Nephron progenitor cell (in vitro differentiated cells): ENCODE results near the gene JARID2.

Source experiments
- DNase-seq: peaks from one replicate; pipeline ENCODE4 v3.0.0; 2021
- H3K27ac Mint-ChIP-seq: 2 replicates; pipeline ENCODE4 v1.8.0; 2021; ENCODE audit warnings: mild to moderate bottlenecking, moderate library complexity, mixed read lengths
- H3K27me3 Mint-ChIP-seq: 2 replicates; pipeline ENCODE4 v1.8.0; 2021; ENCODE audit warnings: mild to moderate bottlenecking, low read depth, mixed read lengths; ENCODE audit not compliant: poor library complexity
- H3K36me3 Mint-ChIP-seq: 2 replicates; pipeline ENCODE4 v1.8.0; 2021; ENCODE audit warnings: low read depth, mixed read lengths
- H3K4me1 Mint-ChIP-seq: 2 replicates; pipeline ENCODE4 v1.8.0; 2021; ENCODE audit warnings: mixed read lengths
- H3K4me3 Mint-ChIP-seq: 2 replicates; pipeline ENCODE4 v1.8.0; 2021; ENCODE audit warnings: mild to moderate bottlenecking, moderate library complexity, mixed read lengths
- H3K9me3 Mint-ChIP-seq: 2 replicates; pipeline ENCODE4 v1.8.0; 2021; ENCODE audit warnings: mild to moderate bottlenecking, moderate library complexity, mixed read lengths
- CTCF ChIP-seq: fragments of 200-600 bp; sonication (generic); IDR thresholded peaks from 2 replicates; pipeline ENCODE4 v1.5.0; 2021; ENCODE audit warnings: antibody characterized with exemption

The JARID2 gene

GRCh38 chr6:15521582-15521981 lies 275.7 kb downstream of the JARID2 start:
- H3K36me3 Mint-ChIP-seq, result peaks cover 97% of the 10 kb centered on the region

GRCh38 chr6:15522026-15522425 lies 276.2 kb downstream of the JARID2 start:
- no peak for TF ChIP-seq CTCF
- no peak overlapping the region for H3K27ac Mint-ChIP-seq
- H3K27me3 Mint-ChIP-seq, result peaks cover 3% of the 10 kb centered on the region
- no peak overlapping the region for H3K4me3 Mint-ChIP-seq
- DNase-seq, result no peak
- H3K36me3 Mint-ChIP-seq, result peaks cover 97% of the 10 kb centered on the region
- peaks cover 49% of the 10 kb centered on the region for H3K9me3 Mint-ChIP-seq
- peaks cover 19% of the 10 kb centered on the region for H3K4me1 Mint-ChIP-seq

More at GRCh38 chr6:15521582-15521981, 275.7 kb downstream of the JARID2 start:
- no peak overlapping the region for H3K27ac Mint-ChIP-seq
- H3K9me3 Mint-ChIP-seq, result peaks cover 45% of the 10 kb centered on the region
- H3K4me1 Mint-ChIP-seq, result peaks cover 15% of the 10 kb centered on the region
- DNase-seq, result no peak
- no peak for TF ChIP-seq CTCF
- H3K4me3 Mint-ChIP-seq, result no peak overlapping the region
- H3K27me3 Mint-ChIP-seq, result peaks cover 3% of the 10 kb centered on the region

GRCh38 chr6:15522427-15522826 lies 276.6 kb downstream of the JARID2 start:
- DNase-seq, result no peak
- TF ChIP-seq CTCF, result no peak
- H3K36me3 Mint-ChIP-seq, result peaks cover 100% of the 10 kb centered on the region
- H3K4me3 Mint-ChIP-seq, result no peak overlapping the region
- H3K27ac Mint-ChIP-seq, result no peak overlapping the region
- H3K27me3 Mint-ChIP-seq, result peaks cover 3% of the 10 kb centered on the region
- H3K4me1 Mint-ChIP-seq, result peaks cover 19% of the 10 kb centered on the region
- peaks cover 53% of the 10 kb centered on the region for H3K9me3 Mint-ChIP-seq

GRCh38 chr6:15522856-15523529 lies 277.1 kb downstream of the JARID2 start:
- TF ChIP-seq CTCF, result no peak
- Mint-ChIP-seq H3K36me3 (peaks cover 100% of the 10 kb centered on the region), H3K4me3 (no peak overlapping the region), H3K27ac (no peak overlapping the region), H3K4me1 (peaks cover 19% of the 10 kb centered on the region), H3K9me3 (peaks cover 59% of the 10 kb centered on the region), H3K27me3 (peaks cover 3% of the 10 kb centered on the region)
- no peak for DNase-seq

GRCh38 chr6:15523679-15524630 lies 278.1 kb downstream of the JARID2 start:
- peaks cover 67% of the 10 kb centered on the region for H3K9me3 Mint-ChIP-seq
- H3K27me3 Mint-ChIP-seq, result peaks cover 3% of the 10 kb centered on the region
- peak overlapping the region; percentile 48 for H3K27ac Mint-ChIP-seq
- no peak overlapping the region for H3K4me3 Mint-ChIP-seq
- peaks cover 19% of the 10 kb centered on the region for H3K4me1 Mint-ChIP-seq
- no peak for TF ChIP-seq CTCF
- no peak for DNase-seq
- peaks cover 100% of the 10 kb centered on the region for H3K36me3 Mint-ChIP-seq
